ENCODE data around the gene MCCC1. TPM values are rescaled to one million over a fixed set of nuclear protein-coding genes. Genes with fewer than 3 reads are reported as not detected.

Gene MCCC1
- total RNA-seq, 1 experiment from 2014 or later, result 17.5 TPM

GRCh38 chr3:183046883-183047282 lies 52.4 kb downstream of the MCCC1 start:
- no peak for DNase-seq
- no peak overlapping the region for H3K27ac ChIP-seq
- H3K4me1 ChIP-seq, result no peaks in the 10 kb centered on the region
- H3K9me3 ChIP-seq (replicated peaks), result no peaks in the 10 kb centered on the region
- no peak overlapping the region for H3K4me3 ChIP-seq
- H3K36me3 ChIP-seq, result peaks cover 15% of the 10 kb centered on the region
- H3K27me3 ChIP-seq, result no peaks in the 10 kb centered on the region

GRCh38 chr3:183044547-183045229 lies 54.6 kb downstream of the MCCC1 start:
- Histone ChIP-seq H3K4me1 (no peaks in the 10 kb centered on the region), H3K27me3 (no peaks in the 10 kb centered on the region), H3K4me3 (no peak overlapping the region), H3K36me3 (peaks cover 6% of the 10 kb centered on the region), H3K9me3 (replicated peaks) (no peaks in the 10 kb centered on the region), H3K27ac (no peak overlapping the region)
- DNase-seq, result no peak

- Histone ChIP-seq H3K4me1 (no peaks in the 10 kb centered on the region), H3K27me3 (no peaks in the 10 kb centered on the region), H3K4me3 (no peak overlapping the region), H3K9me3 (replicated peaks) (no peaks in the 10 kb centered on the region), H3K36me3 (peaks cover 5% of the 10 kb centered on the region; the same call in 1 of the 2 replicates), H3K27ac (no peak overlapping the region)
- DNase-seq, result no peak
Observed at GRCh38 chr3:183038757-183039156, 60.5 kb downstream of the MCCC1 start.

- DNase-seq, result no peak
- H3K27me3 ChIP-seq, result no peaks in the 10 kb centered on the region
- no peak overlapping the region for H3K4me3 ChIP-seq
- no peaks in the 10 kb centered on the region for H3K4me1 ChIP-seq
- H3K36me3 ChIP-seq, result peaks cover 5% of the 10 kb centered on the region; the same call in 1 of the 2 replicates
- no peak overlapping the region for H3K27ac ChIP-seq
- no peaks in the 10 kb centered on the region for H3K9me3 ChIP-seq (replicated peaks)
Observed at GRCh38 chr3:183038221-183038620, 61.1 kb downstream of the MCCC1 start.

- Histone ChIP-seq H3K36me3 (peaks cover 12% of the 10 kb centered on the region; the same call in 1 of the 2 replicates), H3K9me3 (replicated peaks) (no peaks in the 10 kb centered on the region), H3K27ac (no peak overlapping the region), H3K4me3 (no peak overlapping the region), H3K4me1 (no peaks in the 10 kb centered on the region), H3K27me3 (no peaks in the 10 kb centered on the region)
- no peak for DNase-seq
Observed at GRCh38 chr3:183033746-183034145, 65.5 kb downstream of the MCCC1 start.

- no peak overlapping the region for H3K27ac ChIP-seq
- H3K9me3 ChIP-seq (replicated peaks), result no peaks in the 10 kb centered on the region
- no peaks in the 10 kb centered on the region for H3K27me3 ChIP-seq
- no peak for DNase-seq
- H3K4me1 ChIP-seq, result no peaks in the 10 kb centered on the region
- no peak overlapping the region for H3K4me3 ChIP-seq
- peaks cover 12% of the 10 kb centered on the region for H3K36me3 ChIP-seq
Observed at GRCh38 chr3:183032880-183033555, 66.3 kb downstream of the MCCC1 start.

GRCh38 chr3:183031826-183032225 lies 67.5 kb downstream of the MCCC1 start:
- no peaks in the 10 kb centered on the region for H3K4me1 ChIP-seq
- H3K9me3 ChIP-seq (replicated peaks), result no peaks in the 10 kb centered on the region
- no peak for DNase-seq
- H3K4me3 ChIP-seq, result no peak overlapping the region
- H3K27ac ChIP-seq, result no peak overlapping the region
- peaks cover 9% of the 10 kb centered on the region for H3K36me3 ChIP-seq
- no peaks in the 10 kb centered on the region for H3K27me3 ChIP-seq

- Histone ChIP-seq H3K4me3 (no peak overlapping the region), H3K27ac (no peak overlapping the region), H3K36me3 (peaks cover 9% of the 10 kb centered on the region), H3K9me3 (replicated peaks) (no peaks in the 10 kb centered on the region), H3K27me3 (no peaks in the 10 kb centered on the region), H3K4me1 (no peaks in the 10 kb centered on the region)
- no peak for DNase-seq
Observed at GRCh38 chr3:183028416-183028815, 70.9 kb downstream of the MCCC1 start.

GRCh38 chr3:183027276-183027675 lies 72.0 kb downstream of the MCCC1 start:
- Histone ChIP-seq H3K36me3 (peaks cover 10% of the 10 kb centered on the region), H3K27me3 (no peaks in the 10 kb centered on the region), H3K4me3 (no peak overlapping the region), H3K9me3 (replicated peaks) (no peaks in the 10 kb centered on the region), H3K27ac (no peak overlapping the region), H3K4me1 (no peaks in the 10 kb centered on the region)
- no peak for DNase-seq

GRCh38 chr3:183022936-183023516 lies 76.3 kb downstream of the MCCC1 start:
- DNase-seq, result no peak
- Histone ChIP-seq H3K4me1 (no peaks in the 10 kb centered on the region), H3K27me3 (no peaks in the 10 kb centered on the region), H3K4me3 (no peak overlapping the region), H3K9me3 (replicated peaks) (no peaks in the 10 kb centered on the region), H3K36me3 (peaks cover 14% of the 10 kb centered on the region), H3K27ac (no peak overlapping the region)

GRCh38 chr3:183018421-183019192 lies 80.7 kb downstream of the MCCC1 start:
- no peak overlapping the region for H3K27ac ChIP-seq
- DNase-seq, result no peak
- peaks cover 18% of the 10 kb centered on the region for H3K36me3 ChIP-seq
- no peaks in the 10 kb centered on the region for H3K27me3 ChIP-seq
- H3K4me3 ChIP-seq, result no peak overlapping the region
- no peaks in the 10 kb centered on the region for H3K9me3 ChIP-seq (replicated peaks)
- no peaks in the 10 kb centered on the region for H3K4me1 ChIP-seq

- no peak overlapping the region for H3K27ac ChIP-seq
- H3K9me3 ChIP-seq (replicated peaks), result no peaks in the 10 kb centered on the region
- DNase-seq, result no peak
- H3K36me3 ChIP-seq, result peaks cover 11% of the 10 kb centered on the region
- H3K4me3 ChIP-seq, result no peak overlapping the region
- H3K4me1 ChIP-seq, result no peaks in the 10 kb centered on the region
- H3K27me3 ChIP-seq, result no peaks in the 10 kb centered on the region
Observed at GRCh38 chr3:183015185-183015584, 84.1 kb downstream of the MCCC1 start.

GRCh38 chr3:183013856-183014255 lies 85.4 kb downstream of the MCCC1 start:
- Histone ChIP-seq H3K9me3 (replicated peaks) (no peaks in the 10 kb centered on the region), H3K4me3 (no peak overlapping the region), H3K27me3 (no peaks in the 10 kb centered on the region), H3K4me1 (no peaks in the 10 kb centered on the region), H3K36me3 (peaks cover 6% of the 10 kb centered on the region; the same call in 1 of the 2 replicates), H3K27ac (no peak overlapping the region)
- no peak for DNase-seq

GRCh38 chr3:183013074-183013473 lies 86.2 kb downstream of the MCCC1 start:
- Histone ChIP-seq H3K27ac (no peak overlapping the region), H3K4me3 (no peak overlapping the region), H3K9me3 (replicated peaks) (no peaks in the 10 kb centered on the region)

GRCh38 chr3:183008800-183009199 lies 90.5 kb downstream of the MCCC1 start:
- Histone ChIP-seq H3K27ac (no peak overlapping the region), H3K27me3 (no peaks in the 10 kb centered on the region), H3K9me3 (replicated peaks) (no peaks in the 10 kb centered on the region), H3K4me3 (no peak overlapping the region), H3K36me3 (no peaks in the 10 kb centered on the region), H3K4me1 (no peaks in the 10 kb centered on the region)
- no peak for DNase-seq

More at GRCh38 chr3:183013074-183013473, 86.2 kb downstream of the MCCC1 start:
- Histone ChIP-seq H3K4me1 (no peaks in the 10 kb centered on the region), H3K27me3 (no peaks in the 10 kb centered on the region), H3K36me3 (peaks cover 6% of the 10 kb centered on the region; the same call in 1 of the 2 replicates)
- DNase-seq, result no peak
